HepG2 (cell line): ENCODE measurements around the gene ATP9A. TPM values are rescaled to one million over a fixed set of nuclear protein-coding genes. Genes with fewer than 3 reads are reported as not detected.
A peak's percentile ranks its signal among the peaks of the same experiment; 100 is the strongest.
"Not testable (repeated sequence)": the region's sequence is repeated elsewhere in the genome, so short reads cannot be mapped to it uniquely, and the experiment has no call there.

Experiments
- ATAC-seq: fragments of 200-7000 bp; cut with Tn5 transposase; 3 replicates; pipeline ENCODE4 v1.9.1; 2020; ENCODE audit warnings: mild to moderate bottlenecking, moderate library complexity
- BruUV-seq: library from RNA; stranded (reverse); fragments of 400-500 nt; replicated peaks from 2 replicates; lab custom pipeline; 2021; lab: Mats Ljungman, UMichigan
- CTCF ChIA-PET: fragments of 300-600 bp; formaldehyde crosslinking; extraction: SDS; loops from one replicate; lab custom pipeline; 2021; ENCODE audit warnings: low total read pairs, inconsistent platforms, low intra/inter-chr PET ratio; lab: Yijun Ruan, JAX
- POLR2A ChIA-PET: fragments of 350-600 bp; sonication (Branson Sonifier 250); formaldehyde crosslinking; loops from one replicate; lab custom pipeline; 2020; ENCODE audit warnings: antibody characterized with exemption, inconsistent platforms; lab: Yijun Ruan, JAX
- DNase-seq: peaks from one replicate; pipeline ENCODE4 v3.0.0-alpha.2; 2015; ENCODE audit warnings: low spot score
- FAIRE-seq: peaks from 3 replicates; lab custom pipeline; 2011; peaks lifted over from hg19 to GRCh38; lab: Jason Lieb, UNC
- H2AFZ ChIP-seq: one replicate; pipeline ENCODE4 v1.6.1; 2011; ENCODE audit warnings: low read length, inconsistent platforms
- H3K27ac ChIP-seq: fragments of 300-600 bp; 3 replicates; pipeline ENCODE4 v1.8.0; 2011; ENCODE audit warnings: mixed run types, mild to moderate bottlenecking, mixed read lengths, low read length, inconsistent platforms; ENCODE audit not compliant: insufficient read depth; ENCODE audit errors: extremely low read length
- H3K27me3 ChIP-seq, 2 experiments: fragments of 200-600 bp in 1 of 2; 2 replicates in 1 of 2; 3 replicates in 1 of 2; pipeline versions ENCODE4 v1.6.0 to v1.8.0; 2011; ENCODE audit warnings: low read length in 2 of 2, mild to moderate bottlenecking in 2 of 2, moderate library complexity in 2 of 2, inconsistent platforms in 1 of 2; ENCODE audit not compliant: insufficient read depth in 2 of 2, control insufficient read depth in 1 of 2
- H3K36me3 ChIP-seq, 2 experiments: fragments of 200-600 bp in 1 of 2; replicated peaks in 1 of 2; 2 replicates in 1 of 2; 3 replicates in 1 of 2; pipeline versions ENCODE4 v1.5.1 to v1.8.0; 2011; ENCODE audit warnings: low read length in 2 of 2, inconsistent platforms in 1 of 2; ENCODE audit not compliant: insufficient read depth in 2 of 2, control insufficient read depth in 1 of 2
- H3K4me1 ChIP-seq: 2 replicates; pipeline ENCODE4 v1.5.1; 2012; ENCODE audit warnings: low read length, inconsistent platforms; ENCODE audit not compliant: insufficient read depth
- H3K4me2 ChIP-seq: 2 replicates; pipeline ENCODE4 v1.6.0; 2011; ENCODE audit warnings: low read depth, low read length, inconsistent platforms
- H3K4me3 ChIP-seq, 3 experiments: fragments of 200-600 bp in 1 of 3; sonication (generic), shearing (Covaris generic) in 1 of 3; replicated peaks in 1 of 3; 2 replicates each; pipeline ENCODE4 v1.5.1; 2011 to 2016; ENCODE audit warnings: low read length in 3 of 3, inconsistent platforms in 2 of 3, low read depth in 2 of 3, mild to moderate bottlenecking in 2 of 3, control low read depth in 1 of 3, mixed read lengths in 1 of 3; ENCODE audit not compliant: insufficient read depth in 1 of 3
- H3K79me2 ChIP-seq: one replicate; pipeline ENCODE4 v1.6.1; 2011; ENCODE audit warnings: low read length, inconsistent platforms; ENCODE audit not compliant: insufficient read depth
- H3K9ac ChIP-seq: 2 replicates; pipeline ENCODE4 v1.6.0; 2011; ENCODE audit warnings: mild to moderate bottlenecking, low read depth, low read length, inconsistent platforms; ENCODE audit not compliant: insufficient read depth
- H3K9me3 ChIP-seq: 2 replicates; pipeline ENCODE4 v1.5.1; 2012; ENCODE audit warnings: mild to moderate bottlenecking, low read length
- H4K20me1 ChIP-seq: 2 replicates; pipeline ENCODE4 v1.6.0; 2011; ENCODE audit warnings: inconsistent platforms, mild to moderate bottlenecking, low read length, moderate library complexity; ENCODE audit not compliant: insufficient read depth
- MIER3 ChIP-seq: IDR thresholded peaks from 2 replicates; pipeline ENCODE4 v1.6.1; 2016; ENCODE audit warnings: missing compliant biosample characterization, borderline replicate concordance
- PAWR ChIP-seq: sonication (generic); formaldehyde crosslinking; IDR thresholded peaks from 2 replicates; pipeline ENCODE4 v1.4.0; 2020; ENCODE audit warnings: missing genetic modification reagents, mild to moderate bottlenecking, borderline replicate concordance
- RFX3 ChIP-seq: IDR thresholded peaks from 2 replicates; pipeline ENCODE4 v1.6.1; 2016; ENCODE audit warnings: missing biosample characterization, missing genetic modification reagents
- TEAD3 ChIP-seq: optimal IDR thresholded peaks from 2 replicates; pipeline ENCODE3; 2016; ENCODE audit warnings: borderline replicate concordance
- ZNF644 ChIP-seq: IDR thresholded peaks from 2 replicates; pipeline ENCODE4 v1.6.1; 2016; ENCODE audit warnings: low read depth
- ZNF7 ChIP-seq: IDR thresholded peaks from 2 replicates; pipeline ENCODE4 v1.6.1; 2016; ENCODE audit warnings: missing biosample characterization, missing genetic modification reagents
- whole genome bisulfite sequencing: methylation state at CpG from one replicate; pipeline ENCODE4 v1.1.6; 2017; ENCODE audit warnings: low lambda C conversion rate; 5-methylcytosine and 5-hydroxymethylcytosine counted together
- in situ Hi-C: cut with HindIII; loops from 2 replicates; pipeline ENCODE4 v1.10.0; 2017; ENCODE audit warnings: low pct_unique_long_range_greater_than_20kb; ENCODE audit not compliant: extremely low pct_ligation_motif_present
- intact Hi-C: fragments of 100-400 bp; cut with micrococcal nuclease; formaldehyde crosslinking; loops from one replicate; pipeline ENCODE4 v1.10.0; 2022; ENCODE audit not compliant: unreplicated experiment
- polyA plus RNA-seq, 8 experiments: library from polyadenylated mRNA; depleted of rRNA in 3 of 8; stranded (reverse) in 7 of 8; unstranded in 1 of 8; fragments of >200 nt; fragmentation: Illumina TruSeq in 4 of 8; extraction: Trizol in 4 of 8; gene quantifications; 2 replicates each; pipeline versions ENCODE4 v1.2.1 to v1.2.3, GENCODE V29; 2011 to 2016; ENCODE audit warnings: low read depth in 4 of 8, missing spikeins in 1 of 8, mixed read lengths in 1 of 8; ENCODE audit not compliant: insufficient read depth in 1 of 8
- total RNA-seq, 5 experiments: library from RNA; depleted of rRNA; stranded (reverse); fragments of >200 nt; fragmentation: Illumina TruSeq; extraction: Trizol; gene quantifications; 2 replicates each; pipeline ENCODE4 v1.2.3, GENCODE V29; 2016; ENCODE audit warnings: low read depth in 1 of 5

ATP9A gene
- total and polyA plus RNA-seq, 2 of the 13 experiments (the other 11 are each of a cell fraction or from before 2014, with no cell fraction given) = 11.8 to 18.5 TPM

GRCh38 chr20:51784299-51784698 is 16.1 kb upstream of the ATP9A start:
- TF ChIP-seq TEAD3 (CRISPR knock-in tag) = peak; percentile 24
- TF ChIP-seq PAWR = no peak
- TF ChIP-seq, all 625 proteins: peak for 1
- H3K79me2 ChIP-seq = no peaks in the 10 kb centered on the region
- FAIRE-seq = no peak
- ChIA-PET CTCF (no interaction called here), POLR2A (no interaction called here)
- no peak overlapping the region for H3K4me2 ChIP-seq
- H3K36me3 ChIP-seq = no peaks in the 10 kb centered on the region; a peak in 1 of 5 replicates
- no peak overlapping the region for H2AFZ ChIP-seq
- intact Hi-C loops (no loop called here), in situ Hi-C loops (no loop called here)
- no peak for DNase-seq
- H3K4me1 ChIP-seq = peaks cover 30% of the 10 kb centered on the region
- WGBS = 91% methylated on average over 15 of the region's 15 CpGs
- no peak overlapping the region for H3K27ac ChIP-seq
- H3K9me3 ChIP-seq = no peaks in the 10 kb centered on the region; the same call in 1 of the 2 replicates
- H4K20me1 ChIP-seq = no peaks in the 10 kb centered on the region
- no peak for ATAC-seq
- H3K9ac ChIP-seq = no peak overlapping the region
- no TSS peak for BruUV-seq
- H3K27me3 ChIP-seq = no peaks in the 10 kb centered on the region
- no peak overlapping the region for H3K4me3 ChIP-seq

DNA sequence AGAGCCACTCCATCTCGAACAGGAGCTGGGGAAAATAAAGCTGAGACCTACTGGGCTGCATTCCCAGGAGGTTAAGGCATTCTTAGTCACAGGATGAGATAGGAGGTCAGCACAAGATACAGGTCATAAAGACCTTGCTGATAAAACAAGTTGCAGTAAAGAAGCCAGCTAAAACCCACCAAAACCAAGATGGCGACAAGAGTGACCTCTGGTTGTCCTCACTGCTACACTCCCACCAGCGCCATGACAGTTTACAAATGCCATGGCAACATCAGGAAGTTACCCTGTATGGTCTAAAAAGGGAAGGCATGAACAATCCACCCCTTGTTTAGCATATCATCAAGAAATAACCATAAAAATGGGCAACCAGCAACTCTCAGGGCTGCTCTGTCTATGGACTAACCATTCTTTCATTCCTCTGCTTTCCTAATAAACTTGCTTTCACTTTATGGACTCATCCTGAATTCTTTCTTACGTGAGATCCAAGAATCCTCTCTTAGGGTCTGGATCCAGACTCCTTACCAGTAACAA is 10.1 kb upstream of the ATP9A start:
- FAIRE-seq, CTCF ChIA-PET, intact Hi-C loops, H3K27ac ChIP-seq, POLR2A ChIA-PET, H3K79me2 ChIP-seq, H3K36me3 ChIP-seq, H2AFZ ChIP-seq, in situ Hi-C loops, H3K4me3 ChIP-seq, H3K9ac ChIP-seq, H3K4me2 ChIP-seq, ATAC-seq, H4K20me1 ChIP-seq, DNase-seq, H3K27me3 ChIP-seq, H3K9me3 ChIP-seq, BruUV-seq: not testable (repeated sequence)
- H3K4me1 ChIP-seq = peaks cover 37% of the 10 kb centered on the region
- WGBS = 63% methylated on average over 4 of the region's 4 CpGs
- TF ChIP-seq RFX3 (CRISPR knock-in tag) (peak; percentile 61; the same call in 1 of the 2 replicates), MIER3 (0 out of 2 replicates have a peak, but pooled peaks have one; percentile 27), ZNF7 (peak; percentile 14; the same call in 1 of the 2 replicates), ZNF644 (peak; percentile 74)
